Midbrain (tissue), 1 donor: ENCODE data around the gene SH3RF3.

ENCODE experiments used
- DNase-seq: peaks from one replicate; lab custom pipeline; 2025; lab: John Stamatoyannopoulos, UW

Gene SH3RF3

GRCh38 chr2:109454304-109454703, 325.3 kb downstream of the SH3RF3 start:
- no peak for DNase-seq

- DNase-seq = no peak
Observed at GRCh38 chr2:109454765-109455394, 325.9 kb downstream of the SH3RF3 start.

GRCh38 chr2:109455731-109456691, 327.0 kb downstream of the SH3RF3 start:
- no peak for DNase-seq

GRCh38 chr2:109456776-109457175, 327.8 kb downstream of the SH3RF3 start:
- DNase-seq = no peak

GRCh38 chr2:109457366-109457765, 328.4 kb downstream of the SH3RF3 start:
- DNase-seq = no peak

GRCh38 chr2:109457794-109458193, 328.8 kb downstream of the SH3RF3 start:
- DNase-seq = no peak

DNA sequence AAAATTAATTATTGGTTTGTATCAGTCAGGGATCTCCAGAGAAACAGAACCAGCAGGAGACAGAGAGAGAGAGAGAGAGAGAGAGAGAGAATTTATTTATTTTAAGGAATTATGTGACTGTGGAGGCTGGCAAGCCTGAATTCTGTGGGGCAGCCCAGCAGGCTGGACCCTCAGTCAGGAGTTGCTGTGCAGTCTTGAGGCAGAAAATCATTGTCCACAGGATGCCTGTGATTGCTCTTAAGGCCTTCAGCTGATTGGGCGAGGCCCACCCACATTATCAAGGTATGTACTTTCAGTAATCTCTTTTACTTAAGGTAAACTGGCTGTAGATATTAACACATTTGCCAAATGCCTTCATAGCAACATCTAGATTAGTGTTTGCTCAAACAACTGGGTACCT, 329.5 kb downstream of the SH3RF3 start:
- DNase-seq = no peak

DNA sequence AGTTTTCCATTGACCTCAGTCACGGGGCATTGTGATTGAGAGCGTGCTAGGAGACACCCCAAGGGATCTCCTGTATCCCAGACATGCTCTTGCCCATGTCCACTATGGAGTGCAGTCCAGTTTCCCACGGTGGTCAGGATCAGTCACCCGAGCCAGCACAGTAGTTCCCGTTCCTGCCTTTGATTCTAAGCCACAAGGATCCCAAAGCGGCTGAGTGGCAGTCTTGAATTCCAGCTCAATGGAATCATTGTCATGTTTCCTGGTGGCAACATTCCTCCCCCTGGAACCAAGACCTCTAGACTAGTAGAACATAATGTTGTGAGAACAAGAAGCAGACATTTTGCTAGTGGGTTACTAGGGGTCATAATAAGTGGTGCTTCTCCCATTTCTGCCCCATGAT, 330.5 kb downstream of the SH3RF3 start:
- DNase-seq = no peak

- DNase-seq = no peak
Observed at GRCh38 chr2:109460553-109461324, 331.7 kb downstream of the SH3RF3 start.

DNA sequence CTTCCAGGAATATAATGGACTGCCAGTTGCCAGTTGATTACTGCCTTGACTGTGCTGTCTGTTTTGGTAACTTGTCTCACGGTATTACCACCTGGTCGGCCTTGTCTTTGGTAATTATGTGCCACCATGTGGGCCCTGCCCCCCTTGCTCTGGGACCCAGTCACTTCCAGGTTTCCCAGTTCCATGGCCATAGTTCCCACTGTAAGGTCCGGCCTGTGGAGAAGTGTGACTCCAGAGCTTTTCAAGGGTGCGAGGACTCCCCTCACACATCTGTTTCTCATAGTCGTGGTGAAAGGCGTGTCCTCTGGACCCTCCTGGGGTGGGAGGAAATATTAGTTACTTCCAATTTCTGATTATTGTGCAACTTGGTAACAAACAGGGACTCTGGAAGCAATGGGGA, 334.2 kb downstream of the SH3RF3 start:
- no peak for DNase-seq

DNA sequence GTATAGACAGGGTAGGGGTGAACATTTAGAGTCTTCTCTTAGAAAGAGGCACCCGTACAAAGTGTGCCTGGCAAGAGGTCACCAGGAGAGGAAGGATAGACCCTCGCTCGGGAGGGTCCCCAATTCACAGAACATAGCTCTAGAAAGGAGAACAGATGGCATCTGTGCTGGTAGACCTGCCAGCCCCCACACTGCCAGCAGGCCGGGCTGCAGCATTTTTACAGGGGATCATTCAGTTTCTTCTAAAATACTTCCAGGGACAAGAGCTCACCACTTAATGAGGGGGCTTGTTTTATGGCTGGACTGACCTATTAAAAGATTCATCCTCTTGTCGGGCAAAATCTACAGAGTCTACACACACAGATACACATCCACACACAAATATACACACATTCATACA, 334.9 kb downstream of the SH3RF3 start:
- DNase-seq = no peak

DNA sequence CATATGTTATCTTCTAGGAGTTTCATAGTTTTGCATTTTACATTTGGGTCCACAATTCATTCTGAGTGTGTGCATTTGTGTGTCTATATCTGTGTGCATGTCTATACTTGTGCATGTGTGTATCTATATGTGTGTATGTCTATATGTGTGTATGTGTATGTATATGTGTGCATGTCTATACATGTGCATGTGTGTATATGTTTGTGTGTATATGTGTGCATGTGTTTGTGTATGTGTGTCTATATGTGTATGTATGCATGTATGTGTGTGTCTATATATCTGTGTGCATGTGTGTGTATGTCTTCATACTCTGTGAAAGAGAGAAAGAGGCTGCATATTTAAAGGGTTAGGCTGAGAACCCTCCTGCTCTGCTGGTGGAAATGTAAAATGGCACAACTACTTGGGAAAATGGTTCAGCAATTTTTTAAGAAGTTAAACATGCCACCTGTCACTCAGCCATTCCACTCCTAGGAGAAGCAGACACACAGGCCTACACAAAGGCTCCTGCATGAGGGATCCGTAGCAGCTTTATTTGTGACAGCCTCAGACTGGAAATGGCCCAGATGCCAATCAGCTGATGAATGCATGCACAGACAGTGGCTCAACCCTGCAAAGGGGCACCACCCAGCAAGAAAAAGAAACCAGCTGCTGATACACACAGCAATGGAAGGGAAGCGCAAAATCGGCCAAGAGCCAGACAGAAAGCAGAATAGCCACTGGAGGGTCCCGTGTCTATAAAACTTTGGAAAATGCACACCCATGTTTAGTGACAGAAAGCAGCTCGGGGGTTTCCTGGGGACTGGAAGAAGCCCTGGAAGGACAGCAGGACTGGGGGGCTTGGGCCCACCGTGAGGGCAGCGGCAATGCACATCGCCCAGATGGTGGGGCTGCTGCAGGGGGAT, 337.9 kb downstream of the SH3RF3 start:
- no peak for DNase-seq

DNA sequence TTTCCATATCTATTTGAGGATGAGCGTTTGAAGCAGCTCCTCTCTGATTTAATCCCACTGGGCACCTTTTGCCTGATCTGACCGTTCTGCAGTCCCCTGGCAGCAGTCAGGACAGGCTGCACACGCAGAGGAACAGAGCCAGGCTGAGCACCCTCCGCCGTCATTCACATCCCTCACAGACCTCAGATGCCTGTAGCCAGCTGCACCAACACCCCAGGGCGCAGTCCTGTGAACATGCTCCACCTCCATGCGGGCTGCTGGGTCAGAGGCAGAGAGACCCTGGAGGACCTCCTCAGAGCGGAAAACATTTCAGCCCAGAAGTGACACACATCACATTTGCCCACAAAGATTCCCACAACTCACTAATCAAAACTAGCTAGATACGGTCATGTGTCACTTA, 338.7 kb downstream of the SH3RF3 start:
- DNase-seq = no peak

DNA sequence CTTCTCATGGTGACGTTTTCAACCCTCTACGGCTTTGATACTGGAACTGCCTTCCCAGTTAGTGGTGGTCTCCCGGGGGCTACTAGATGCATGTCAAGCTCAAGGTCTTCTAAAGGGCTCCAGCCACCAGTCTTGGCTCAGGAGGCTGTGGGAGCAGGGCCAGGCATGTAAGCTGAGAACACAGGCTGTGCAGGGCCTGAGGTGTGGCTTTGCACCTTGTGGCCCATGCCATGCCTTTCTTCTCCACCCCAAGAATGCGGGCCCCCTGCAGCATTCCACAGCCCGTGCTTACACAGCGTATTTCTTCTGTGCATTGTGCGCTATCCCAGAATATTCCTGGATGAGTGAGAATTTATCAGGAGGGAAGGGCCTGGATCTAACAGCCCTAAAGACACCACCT, 339.9 kb downstream of the SH3RF3 start:
- DNase-seq = no peak

DNA sequence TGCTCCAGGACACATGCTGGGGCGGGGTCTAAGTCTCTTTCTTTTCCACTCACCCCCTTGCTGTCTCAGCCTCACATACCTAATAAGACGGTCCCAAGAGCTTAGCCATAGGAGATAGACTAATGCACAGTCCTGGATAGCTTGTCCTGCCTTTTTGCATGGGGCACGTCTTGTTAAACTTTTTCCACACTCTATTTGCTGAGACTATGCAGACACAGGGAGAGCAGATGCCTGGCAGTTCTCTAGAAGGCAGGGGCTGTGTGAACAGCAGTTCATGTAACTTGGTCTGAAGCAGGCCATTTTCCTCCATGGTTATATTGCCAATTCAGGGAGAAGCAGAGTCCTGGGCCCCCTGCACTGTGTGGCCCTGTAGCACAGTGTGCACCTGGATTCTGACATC, 342.7 kb downstream of the SH3RF3 start:
- DNase-seq = no peak

DNA sequence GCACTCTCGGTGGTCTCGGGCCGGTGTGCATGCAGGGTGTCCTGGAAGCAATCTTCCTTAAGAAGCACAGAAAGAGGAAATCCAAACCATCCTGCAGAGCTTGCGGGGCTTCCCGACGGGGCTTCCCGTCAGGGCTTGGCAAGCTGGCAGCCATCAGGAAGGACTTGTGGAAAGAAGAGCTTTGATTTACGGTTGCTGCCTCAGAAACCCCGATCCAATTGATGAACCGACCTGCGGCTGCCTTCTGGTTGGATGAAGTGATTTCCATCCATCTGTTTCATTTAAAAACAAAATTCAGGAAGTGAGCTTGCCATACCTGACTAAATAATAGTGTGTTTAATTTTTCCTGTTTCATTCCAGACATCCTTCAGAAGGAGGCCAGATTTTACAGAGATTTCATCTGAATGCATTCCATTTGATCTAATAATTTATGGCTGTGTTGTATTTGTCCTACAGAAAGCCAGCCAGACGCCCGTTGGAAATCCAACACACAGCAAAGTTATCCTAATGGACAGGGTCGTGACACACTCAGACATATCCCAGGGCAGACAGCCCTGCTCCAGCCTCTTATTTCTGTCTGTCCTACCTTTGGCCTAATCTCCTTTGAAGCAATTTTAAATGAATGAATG, 343.4 kb downstream of the SH3RF3 start:
- DNase-seq = no peak

DNA sequence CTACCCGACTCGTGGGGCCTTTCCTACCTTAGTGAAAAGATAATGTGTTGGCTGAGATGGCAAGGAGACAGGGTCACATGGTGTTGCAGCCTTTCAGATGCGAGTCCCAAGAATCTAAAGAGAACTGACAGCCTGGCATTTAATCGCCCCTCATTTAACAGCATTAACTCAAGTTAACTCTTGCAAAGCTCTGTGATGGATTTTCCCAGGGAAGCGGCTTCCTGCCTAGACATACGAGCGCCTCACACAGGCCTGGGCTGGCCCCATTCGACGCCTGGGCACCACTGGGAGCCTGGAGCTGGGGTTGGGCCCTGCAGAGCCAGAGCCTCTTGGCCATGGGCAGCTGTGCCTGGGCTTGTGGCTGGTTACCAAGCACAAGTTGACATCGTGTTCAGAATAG, 344.0 kb downstream of the SH3RF3 start:
- DNase-seq = no peak

GRCh38 chr2:109473616-109474318, 344.8 kb downstream of the SH3RF3 start:
- no peak for DNase-seq

GRCh38 chr2:109474319-109474825, 345.4 kb downstream of the SH3RF3 start:
- DNase-seq = no peak

DNA sequence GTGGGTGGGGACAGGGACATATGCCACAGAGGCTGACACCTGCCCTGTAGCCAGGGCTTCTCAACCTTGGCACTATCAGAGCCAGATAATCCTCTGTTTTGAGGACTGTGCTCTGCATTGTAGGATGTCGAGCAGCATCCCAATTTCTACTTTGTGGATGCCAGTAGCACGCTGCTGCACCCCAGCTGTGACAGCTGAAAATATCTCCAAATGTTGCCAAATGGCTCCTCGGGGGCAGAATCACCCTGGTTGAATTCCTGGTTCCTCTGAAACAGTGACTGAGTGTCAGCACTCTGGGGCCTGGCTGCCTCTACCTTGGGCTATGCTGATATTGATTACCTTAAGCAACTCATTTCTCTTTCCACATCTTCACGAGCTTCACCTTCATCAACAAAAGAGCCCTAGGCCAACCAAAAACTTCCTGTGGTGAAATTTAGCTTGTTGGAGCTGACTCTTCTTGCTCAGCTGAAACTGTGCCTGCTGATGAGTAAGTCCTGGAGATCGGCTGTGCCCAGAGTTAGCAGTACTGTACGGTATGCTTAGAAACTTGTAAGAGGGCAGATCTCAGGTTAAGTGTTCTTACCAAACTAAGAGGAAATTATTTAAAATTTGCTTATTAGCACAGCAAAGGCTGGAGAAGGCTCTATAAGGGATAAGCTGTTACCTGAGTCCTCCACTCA, 346.7 kb downstream of the SH3RF3 start:
- DNase-seq = no peak
